ENCODE results near the gene RBP5. TPM values are rescaled to one million over a fixed set of nuclear protein-coding genes. Genes with fewer than 3 reads are reported as not detected.

The RBP5 gene
- total RNA-seq, 2 donors from 2014 or later = 19.3 to 31.2 TPM

GRCh38 chr12:7092229-7092985 is 36.3 kb downstream of the RBP5 start, which contains the start of gene C1R:
C1R (minus strand) TSS chr12:7092445; CDS start chr12:7092388, 57 bp downstream.
- Histone ChIP-seq H3K4me3 (ENCODE audit: low read length) (no peak within 1 kb of the TSS), H3K27ac (ENCODE audit: low read depth, low read length) (no peak within 1 kb of the TSS), H3K36me3 (ENCODE audit: control insufficient read depth, insufficient read depth, low read length) (no peaks in the 10 kb centered on the region), H3K4me1 (ENCODE audit: control insufficient read depth, insufficient read depth, low read length) (no peaks in the 10 kb centered on the region), H3K27me3 (ENCODE audit: control insufficient read depth, insufficient read depth, low read length, poor library complexity, severe bottlenecking) (no peaks in the 10 kb centered on the region), H3K9ac (ENCODE audit: extremely low read depth, low read length, poor library complexity, severe bottlenecking) (no peak within 1 kb of the TSS), H3K9me3 (ENCODE audit: control insufficient read depth, low read length) (no peaks in the 10 kb centered on the region)
- Mint-ChIP-seq H3K4me1 (peaks cover 20% of the 10 kb centered on the region), H3K27me3 (ENCODE audit: insufficient read depth) (peaks cover 19% of the 10 kb centered on the region), H3K4me3 (peak within 1 kb of the TSS; percentile 40), H3K9me3 (no peaks in the 10 kb centered on the region), H3K27ac (no peak within 1 kb of the TSS), H3K36me3 (ENCODE audit: low read depth) (peaks cover 5% of the 10 kb centered on the region)
- DNase-seq = peak; percentile 92
- peak; percentile 100 for TF ChIP-seq CTCF (conservative IDR thresholded peaks at IDR 0.05)
- 0 to 47% methylated on average over 1 to 14 of the region's 16 CpGs for WGBS, 2 experiments (ENCODE audit: insufficient coverage in 1 of 2, insufficient read length in 1 of 2)

GRCh38 chr12:7091660-7092228 is 36.9 kb downstream of the RBP5 start:
- no peak overlapping the region for H3K27ac Mint-ChIP-seq
- H3K9me3 ChIP-seq (ENCODE audit: control insufficient read depth, low read length) = no peaks in the 10 kb centered on the region
- peak; percentile 57 for DNase-seq
- H3K4me3 Mint-ChIP-seq = peak overlapping the region; percentile 40
- no peaks in the 10 kb centered on the region for H3K27me3 ChIP-seq (ENCODE audit: control insufficient read depth, insufficient read depth, low read length, poor library complexity, severe bottlenecking)
- H3K4me3 ChIP-seq (ENCODE audit: low read length) = no peak overlapping the region
- peaks cover 20% of the 10 kb centered on the region for H3K4me1 Mint-ChIP-seq
- no peak overlapping the region for H3K27ac ChIP-seq (ENCODE audit: low read depth, low read length)
- H3K9me3 Mint-ChIP-seq = no peaks in the 10 kb centered on the region
- 79 to 86% methylated on average over 2 to 10 of the region's 10 CpGs for WGBS, 2 experiments (ENCODE audit: insufficient coverage in 1 of 2, insufficient read length in 1 of 2)
- TF ChIP-seq CTCF (conservative IDR thresholded peaks at IDR 0.05) = no peak
- H3K27me3 Mint-ChIP-seq (ENCODE audit: insufficient read depth) = peaks cover 19% of the 10 kb centered on the region
- H3K36me3 Mint-ChIP-seq (ENCODE audit: low read depth) = no peaks in the 10 kb centered on the region
- no peak overlapping the region for H3K9ac ChIP-seq (ENCODE audit: extremely low read depth, low read length, poor library complexity, severe bottlenecking)
- no peaks in the 10 kb centered on the region for H3K36me3 ChIP-seq (ENCODE audit: control insufficient read depth, insufficient read depth, low read length)
- H3K4me1 ChIP-seq (ENCODE audit: control insufficient read depth, insufficient read depth, low read length) = no peaks in the 10 kb centered on the region

- 92 to 100% methylated on average over 1 to 7 of the region's 7 CpGs for WGBS, 2 experiments (ENCODE audit: insufficient coverage in 1 of 2, insufficient read length in 1 of 2)
- no peak overlapping the region for H3K4me3 Mint-ChIP-seq
- no peak overlapping the region for H3K9ac ChIP-seq (ENCODE audit: extremely low read depth, low read length, poor library complexity, severe bottlenecking)
These were observed 37.5 kb downstream of the RBP5 start for GRCh38 chr12:7091171-7091570.

More at GRCh38 chr12:7091171-7091570, 37.5 kb downstream of the RBP5 start:
- Histone ChIP-seq H3K9me3 (ENCODE audit: control insufficient read depth, low read length) (no peaks in the 10 kb centered on the region), H3K27ac (ENCODE audit: low read depth, low read length) (no peak overlapping the region), H3K4me1 (ENCODE audit: control insufficient read depth, insufficient read depth, low read length) (no peaks in the 10 kb centered on the region), H3K36me3 (ENCODE audit: control insufficient read depth, insufficient read depth, low read length) (no peaks in the 10 kb centered on the region), H3K4me3 (ENCODE audit: low read length) (no peak overlapping the region), H3K27me3 (ENCODE audit: control insufficient read depth, insufficient read depth, low read length, poor library complexity, severe bottlenecking) (no peaks in the 10 kb centered on the region)
- Mint-ChIP-seq H3K4me1 (peaks cover 20% of the 10 kb centered on the region), H3K9me3 (no peaks in the 10 kb centered on the region), H3K27ac (no peak overlapping the region), H3K27me3 (ENCODE audit: insufficient read depth) (peaks cover 18% of the 10 kb centered on the region), H3K36me3 (ENCODE audit: low read depth) (no peaks in the 10 kb centered on the region)
- no peak for DNase-seq
- no peak for TF ChIP-seq CTCF (conservative IDR thresholded peaks at IDR 0.05)
